ENCODE measurements around the gene GPR15LG.

GPR15LG gene

GRCh38 chr10:84216834-84217233 is 43.2 kb downstream of the GPR15LG start:
- Histone ChIP-seq H3K4me3 (ENCODE audit: low read length) (no peak overlapping the region), H3K36me3 (replicated peaks; ENCODE audit: insufficient read depth, low read length) (no peaks in the 10 kb centered on the region; the same call in 1 of the 2 replicates), H3K9ac (ENCODE audit: low read length) (no peak overlapping the region)

GRCh38 chr10:84217746-84218145 is 44.1 kb downstream of the GPR15LG start:
- H4K20me1 ChIP-seq (ENCODE audit: insufficient read depth, low read length): no peaks in the 10 kb centered on the region
- H3K79me2 ChIP-seq (ENCODE audit: low read length): no peaks in the 10 kb centered on the region
- no peak for DNase-seq
- H3K27me3 ChIP-seq (replicated peaks; ENCODE audit: insufficient read depth, low read length): no peaks in the 10 kb centered on the region
- H2AFZ ChIP-seq (ENCODE audit: low read length): no peak overlapping the region
- H3K9me3 ChIP-seq (replicated peaks; ENCODE audit: insufficient read depth, low read length): no peaks in the 10 kb centered on the region
- no peaks in the 10 kb centered on the region for H3K4me1 ChIP-seq (ENCODE audit: low read length)
- no peak overlapping the region for H3K9ac ChIP-seq (ENCODE audit: low read length)
- H3K9me2 ChIP-seq (replicated peaks; ENCODE audit: insufficient read depth, low read length): no peaks in the 10 kb centered on the region
- no peak overlapping the region for H3K27ac ChIP-seq (ENCODE audit: low read length)
- no peak overlapping the region for H3K4me3 ChIP-seq (ENCODE audit: low read length)
- TF ChIP-seq EZH2 (optimal IDR thresholded peaks at IDR 0.05; ENCODE audit: low read depth, low read length) (no peak), EZH2phosphoT487 (IDR thresholded peaks at IDR 0.05; ENCODE audit: low read length) (no peak), CTCF (IDR thresholded peaks at IDR 0.05; ENCODE audit: low read length) (no peak)
- no peaks in the 10 kb centered on the region; the same call in 1 of the 2 replicates for H3K36me3 ChIP-seq (replicated peaks; ENCODE audit: insufficient read depth, low read length)
- H3K4me2 ChIP-seq (ENCODE audit: low read depth, low read length): no peak overlapping the region
- H3F3A ChIP-seq (ENCODE audit: insufficient read depth, low read length): no peaks in the 10 kb centered on the region

More at GRCh38 chr10:84216834-84217233, 43.2 kb downstream of the GPR15LG start:
- DNase-seq: no peak
- H3K79me2 ChIP-seq (ENCODE audit: low read length): no peaks in the 10 kb centered on the region
- H3K4me1 ChIP-seq (ENCODE audit: low read length): no peaks in the 10 kb centered on the region
- no peak overlapping the region for H3K4me2 ChIP-seq (ENCODE audit: low read depth, low read length)
- no peaks in the 10 kb centered on the region for H3K9me2 ChIP-seq (replicated peaks; ENCODE audit: insufficient read depth, low read length)
- no peaks in the 10 kb centered on the region for H3K27me3 ChIP-seq (replicated peaks; ENCODE audit: insufficient read depth, low read length)
- TF ChIP-seq EZH2phosphoT487 (IDR thresholded peaks at IDR 0.05; ENCODE audit: low read length) (no peak), CTCF (IDR thresholded peaks at IDR 0.05; ENCODE audit: low read length) (no peak), EZH2 (optimal IDR thresholded peaks at IDR 0.05; ENCODE audit: low read depth, low read length) (no peak)
- H2AFZ ChIP-seq (ENCODE audit: low read length): no peak overlapping the region
- H3K9me3 ChIP-seq (replicated peaks; ENCODE audit: insufficient read depth, low read length): no peaks in the 10 kb centered on the region
- H3K27ac ChIP-seq (ENCODE audit: low read length): no peak overlapping the region
- no peaks in the 10 kb centered on the region for H4K20me1 ChIP-seq (ENCODE audit: insufficient read depth, low read length)
- H3F3A ChIP-seq (ENCODE audit: insufficient read depth, low read length): no peaks in the 10 kb centered on the region

- DNase-seq: no peak
- H3K9ac ChIP-seq (ENCODE audit: low read length): no peak overlapping the region
- no peak overlapping the region for H3K4me2 ChIP-seq (ENCODE audit: low read depth, low read length)
- no peaks in the 10 kb centered on the region for H3K4me1 ChIP-seq (ENCODE audit: low read length)
- no peaks in the 10 kb centered on the region for H3F3A ChIP-seq (ENCODE audit: insufficient read depth, low read length)
- no peak overlapping the region for H3K4me3 ChIP-seq (ENCODE audit: low read length)
- H3K9me3 ChIP-seq (replicated peaks; ENCODE audit: insufficient read depth, low read length): no peaks in the 10 kb centered on the region
- H4K20me1 ChIP-seq (ENCODE audit: insufficient read depth, low read length): no peaks in the 10 kb centered on the region
- no peak overlapping the region for H3K27ac ChIP-seq (ENCODE audit: low read length)
- no peak overlapping the region for H2AFZ ChIP-seq (ENCODE audit: low read length)
- H3K36me3 ChIP-seq (replicated peaks; ENCODE audit: insufficient read depth, low read length): no peaks in the 10 kb centered on the region; the same call in 1 of the 2 replicates
- H3K9me2 ChIP-seq (replicated peaks; ENCODE audit: insufficient read depth, low read length): no peaks in the 10 kb centered on the region
- TF ChIP-seq EZH2phosphoT487 (IDR thresholded peaks at IDR 0.05; ENCODE audit: low read length): no peak
- no peak for TF ChIP-seq EZH2 (optimal IDR thresholded peaks at IDR 0.05; ENCODE audit: low read depth, low read length)
- no peak for TF ChIP-seq CTCF (IDR thresholded peaks at IDR 0.05; ENCODE audit: low read length)
- no peaks in the 10 kb centered on the region for H3K27me3 ChIP-seq (replicated peaks; ENCODE audit: insufficient read depth, low read length)
- no peaks in the 10 kb centered on the region for H3K79me2 ChIP-seq (ENCODE audit: low read length)
Observed at GRCh38 chr10:84221916-84222315, 48.3 kb downstream of the GPR15LG start.
